ENCODE data around the gene VSNL1.

VSNL1 gene

DNA sequence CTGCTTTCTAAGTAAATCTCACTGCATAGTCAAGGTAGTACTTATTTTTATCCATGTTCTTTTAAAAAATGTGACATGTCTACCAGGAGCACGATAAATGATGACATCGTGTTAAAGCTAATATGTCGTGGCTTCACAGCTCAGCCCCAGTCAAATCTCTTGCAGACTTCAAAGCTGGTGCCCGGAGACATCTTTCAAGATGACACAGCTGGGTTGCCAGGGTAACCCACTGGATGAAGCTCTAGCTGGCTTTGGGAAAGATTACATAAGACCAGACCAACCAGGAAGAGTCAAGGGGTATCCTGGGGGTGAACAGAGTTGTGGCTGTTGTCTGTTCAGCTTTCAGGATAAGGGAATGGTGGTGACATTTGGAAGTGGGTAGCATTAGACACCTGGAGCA is 67.8 kb downstream of the VSNL1 start:
- H3K4me3 ChIP-seq (ENCODE audit: low read depth in 1 of 2, low read length in 2 of 2): no peak overlapping the region
- no peaks in the 10 kb centered on the region for H3K4me1 ChIP-seq (ENCODE audit: control insufficient read depth in 1 of 2, insufficient read depth in 2 of 2, low read length in 2 of 2)
- no peaks in the 10 kb centered on the region for H3K36me3 ChIP-seq (ENCODE audit: control insufficient read depth in 1 of 2, insufficient read depth in 2 of 2, low read length in 2 of 2)
- H3K9ac ChIP-seq (ENCODE audit: low read depth in 1 of 2, low read length in 2 of 2): no peak overlapping the region
- no peaks in the 10 kb centered on the region for H3K9me3 ChIP-seq (ENCODE audit: control insufficient read depth in 1 of 2, low read length in 2 of 2)
- no peak overlapping the region for H3K27ac ChIP-seq (ENCODE audit: low read depth, low read length)
- H3K27me3 ChIP-seq (ENCODE audit: control insufficient read depth in 1 of 2, insufficient read depth in 2 of 2, low read length in 2 of 2): no peaks in the 10 kb centered on the region

DNA sequence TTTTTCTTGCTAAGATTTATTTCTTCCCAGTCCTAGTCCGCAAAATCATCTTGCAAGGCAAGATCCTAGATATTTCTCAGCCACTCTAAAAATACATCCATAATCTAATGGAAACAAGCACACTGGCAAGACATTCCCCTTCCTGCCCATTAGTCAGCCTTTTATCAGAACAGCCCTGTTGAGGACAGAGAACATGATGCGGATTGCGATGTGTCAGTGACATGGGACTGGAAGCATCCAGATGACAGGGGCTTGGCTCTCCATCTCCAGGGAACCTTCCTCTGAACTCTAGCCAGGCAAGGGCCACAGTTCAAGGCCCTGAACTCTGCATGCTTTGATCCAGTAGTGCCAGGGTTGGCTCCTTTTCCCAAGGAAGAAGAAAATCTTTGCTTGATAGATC is 70.0 kb downstream of the VSNL1 start:
- no peaks in the 10 kb centered on the region for H3K9me3 ChIP-seq (ENCODE audit: control insufficient read depth in 1 of 2, low read length in 2 of 2)
- no peaks in the 10 kb centered on the region for H3K27me3 ChIP-seq (ENCODE audit: control insufficient read depth in 1 of 2, insufficient read depth in 2 of 2, low read length in 2 of 2)
- H3K27ac ChIP-seq (ENCODE audit: low read depth, low read length): no peak overlapping the region
- no peaks in the 10 kb centered on the region for H3K36me3 ChIP-seq (ENCODE audit: control insufficient read depth in 1 of 2, insufficient read depth in 2 of 2, low read length in 2 of 2)
- no peaks in the 10 kb centered on the region for H3K4me1 ChIP-seq (ENCODE audit: control insufficient read depth in 1 of 2, insufficient read depth in 2 of 2, low read length in 2 of 2)
- H3K9ac ChIP-seq (ENCODE audit: low read depth in 1 of 2, low read length in 2 of 2): no peak overlapping the region
- H3K4me3 ChIP-seq (ENCODE audit: low read depth in 1 of 2, low read length in 2 of 2): no peak overlapping the region

DNA sequence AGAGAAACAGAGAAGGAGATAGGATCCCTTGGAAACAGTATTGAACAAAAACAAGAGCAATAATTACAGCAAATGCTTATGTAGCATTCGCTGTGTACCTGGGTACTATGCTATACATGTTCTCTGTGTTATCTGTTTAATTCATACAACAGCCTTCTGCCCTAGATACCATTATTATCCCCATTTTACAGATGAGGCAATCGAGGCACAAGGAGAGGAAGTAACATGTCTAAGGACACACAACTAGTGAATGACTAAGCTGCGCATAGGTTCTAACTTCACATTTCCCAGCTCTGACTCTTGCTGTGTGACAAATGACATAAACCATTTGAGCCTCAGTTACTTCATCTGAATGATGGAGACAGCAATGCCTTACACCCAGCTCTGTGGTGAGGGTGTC is 70.5 kb downstream of the VSNL1 start:
- Histone ChIP-seq H3K4me1 (ENCODE audit: control insufficient read depth in 1 of 2, insufficient read depth in 2 of 2, low read length in 2 of 2) (no peaks in the 10 kb centered on the region), H3K9ac (ENCODE audit: low read depth in 1 of 2, low read length in 2 of 2) (no peak overlapping the region), H3K36me3 (ENCODE audit: control insufficient read depth in 1 of 2, insufficient read depth in 2 of 2, low read length in 2 of 2) (no peaks in the 10 kb centered on the region), H3K27me3 (ENCODE audit: control insufficient read depth in 1 of 2, insufficient read depth in 2 of 2, low read length in 2 of 2) (no peaks in the 10 kb centered on the region), H3K9me3 (ENCODE audit: control insufficient read depth in 1 of 2, low read length in 2 of 2) (no peaks in the 10 kb centered on the region), H3K27ac (ENCODE audit: low read depth, low read length) (no peak overlapping the region), H3K4me3 (ENCODE audit: low read depth in 1 of 2, low read length in 2 of 2) (no peak overlapping the region)

DNA sequence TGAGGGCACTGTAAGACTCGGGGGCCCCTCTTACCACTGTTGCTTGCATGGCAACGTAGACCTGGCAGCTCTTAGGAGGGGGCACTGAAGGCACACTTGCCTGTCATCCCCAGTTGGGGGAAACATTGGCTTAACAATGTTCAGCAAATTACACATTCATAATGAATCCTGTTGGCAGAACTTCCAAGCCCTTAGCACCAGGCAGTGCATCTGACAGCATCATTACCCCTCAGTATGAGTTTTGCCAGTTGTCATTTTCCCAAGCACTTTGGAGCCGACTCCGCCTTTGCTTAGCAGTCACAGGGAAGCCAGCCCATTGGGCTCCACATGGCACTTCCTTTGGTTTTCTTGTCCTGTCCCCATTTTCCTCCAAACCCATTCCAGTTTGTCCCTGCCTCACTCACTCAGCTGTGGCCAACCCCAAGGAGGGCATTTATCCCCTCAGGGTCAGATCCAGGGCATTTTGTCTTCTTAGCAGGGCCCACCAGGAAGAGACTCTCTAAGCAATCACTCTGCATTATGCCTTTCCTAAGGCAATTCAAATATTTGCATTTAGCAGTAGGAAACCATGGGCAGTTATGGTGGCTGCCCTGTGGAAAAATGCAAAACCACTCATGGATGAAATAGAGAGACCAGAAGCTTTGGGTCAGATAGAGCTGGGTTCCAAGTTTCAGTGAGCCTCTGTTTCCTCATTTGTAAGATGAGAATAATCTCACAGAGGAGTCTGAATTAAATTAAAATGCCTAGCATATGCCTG is 73.9 kb downstream of the VSNL1 start:
- Histone ChIP-seq H3K27ac (ENCODE audit: low read depth, low read length) (no peak overlapping the region), H3K9me3 (ENCODE audit: control insufficient read depth in 1 of 2, low read length in 2 of 2) (no peaks in the 10 kb centered on the region), H3K36me3 (ENCODE audit: control insufficient read depth in 1 of 2, insufficient read depth in 2 of 2, low read length in 2 of 2) (no peaks in the 10 kb centered on the region), H3K4me3 (ENCODE audit: low read depth in 1 of 2, low read length in 2 of 2) (no peak overlapping the region), H3K4me1 (ENCODE audit: control insufficient read depth in 1 of 2, insufficient read depth in 2 of 2, low read length in 2 of 2) (no peaks in the 10 kb centered on the region), H3K9ac (ENCODE audit: low read depth in 1 of 2, low read length in 2 of 2) (no peak overlapping the region), H3K27me3 (ENCODE audit: control insufficient read depth in 1 of 2, insufficient read depth in 2 of 2, low read length in 2 of 2) (no peaks in the 10 kb centered on the region)

DNA sequence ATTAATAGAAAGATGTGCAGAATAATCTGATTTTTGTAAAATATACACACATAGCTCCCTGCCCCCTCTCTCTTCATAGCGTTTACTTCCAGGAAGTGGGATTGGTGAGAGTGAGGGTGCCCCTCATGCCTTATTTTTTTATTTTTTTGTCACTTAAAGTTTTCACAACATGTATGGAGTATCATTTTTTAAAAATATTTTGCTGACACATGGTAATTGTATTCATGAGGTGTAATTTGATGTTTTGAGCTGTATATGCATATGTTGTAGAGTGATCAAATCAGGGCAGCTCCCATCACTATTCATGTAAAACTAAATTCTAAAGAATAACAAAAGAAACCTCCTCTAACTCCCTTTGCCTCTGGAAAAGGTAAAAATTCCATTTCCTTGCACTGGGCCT is 74.7 kb downstream of the VSNL1 start:
- H3K4me3 ChIP-seq (ENCODE audit: low read depth in 1 of 2, low read length in 2 of 2): no peak overlapping the region
- no peaks in the 10 kb centered on the region for H3K9me3 ChIP-seq (ENCODE audit: control insufficient read depth in 1 of 2, low read length in 2 of 2)
- no peak overlapping the region for H3K9ac ChIP-seq (ENCODE audit: low read depth in 1 of 2, low read length in 2 of 2)
- H3K36me3 ChIP-seq (ENCODE audit: control insufficient read depth in 1 of 2, insufficient read depth in 2 of 2, low read length in 2 of 2): no peaks in the 10 kb centered on the region
- H3K27ac ChIP-seq (ENCODE audit: low read depth, low read length): no peak overlapping the region
- H3K4me1 ChIP-seq (ENCODE audit: control insufficient read depth in 1 of 2, insufficient read depth in 2 of 2, low read length in 2 of 2): no peaks in the 10 kb centered on the region
- H3K27me3 ChIP-seq (ENCODE audit: control insufficient read depth in 1 of 2, insufficient read depth in 2 of 2, low read length in 2 of 2): no peaks in the 10 kb centered on the region

DNA sequence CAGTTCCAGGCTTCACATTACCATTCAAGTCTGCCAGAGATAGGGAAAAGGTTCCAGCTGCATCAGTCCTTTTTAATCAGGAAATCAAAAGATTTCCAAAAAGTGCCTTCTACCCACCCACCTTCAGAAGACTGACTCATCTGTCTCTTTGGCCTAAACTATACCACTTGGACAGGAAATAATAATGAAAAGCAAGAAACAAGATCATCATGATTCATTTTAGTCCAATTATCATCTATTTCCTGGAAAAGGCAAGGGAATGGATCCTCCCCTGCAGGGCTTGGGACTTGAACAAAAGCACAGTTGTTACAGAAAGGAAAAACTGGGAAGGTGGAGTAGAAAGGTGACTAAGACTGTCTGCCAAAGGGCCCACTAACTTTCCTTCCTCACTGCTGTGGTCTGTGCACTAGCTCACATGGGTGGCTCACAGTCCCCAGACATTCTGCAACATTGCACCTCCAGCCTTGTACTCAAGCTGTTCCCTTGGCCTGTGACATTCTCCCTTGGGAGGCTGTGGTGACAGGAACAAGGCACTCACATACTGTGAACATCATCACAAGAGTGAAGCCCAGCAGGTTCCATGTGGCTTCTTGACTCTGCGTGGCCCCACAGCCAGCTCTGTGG is 75.3 kb downstream of the VSNL1 start:
- Histone ChIP-seq H3K27ac (ENCODE audit: low read depth, low read length) (no peak overlapping the region), H3K4me1 (ENCODE audit: control insufficient read depth in 1 of 2, insufficient read depth in 2 of 2, low read length in 2 of 2) (no peaks in the 10 kb centered on the region), H3K9me3 (ENCODE audit: control insufficient read depth in 1 of 2, low read length in 2 of 2) (no peaks in the 10 kb centered on the region), H3K9ac (ENCODE audit: low read depth in 1 of 2, low read length in 2 of 2) (no peak overlapping the region), H3K4me3 (ENCODE audit: low read depth in 1 of 2, low read length in 2 of 2) (no peak overlapping the region), H3K36me3 (ENCODE audit: control insufficient read depth in 1 of 2, insufficient read depth in 2 of 2, low read length in 2 of 2) (no peaks in the 10 kb centered on the region), H3K27me3 (ENCODE audit: control insufficient read depth in 1 of 2, insufficient read depth in 2 of 2, low read length in 2 of 2) (peaks cover 0 to 3% of the 10 kb centered on the region in 2 donors)

DNA sequence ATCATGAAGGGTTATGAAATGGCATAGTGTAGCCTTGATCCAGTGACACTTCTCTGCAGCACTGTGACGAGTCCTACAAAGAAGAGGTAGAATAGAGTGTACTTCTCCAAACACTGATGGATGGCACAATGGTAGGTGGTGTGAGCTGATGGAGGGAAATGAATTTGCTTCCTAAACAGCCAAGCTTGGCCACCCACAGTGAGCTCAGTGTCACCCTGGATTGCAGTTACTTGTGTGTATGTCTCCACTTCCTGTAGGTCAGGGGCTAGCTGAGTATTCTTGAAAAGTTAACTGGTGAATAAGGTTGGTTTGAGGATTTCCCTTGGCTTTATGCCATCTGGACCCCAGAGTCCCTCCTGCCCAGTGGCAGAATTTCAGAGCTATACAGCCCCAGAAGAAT is 75.9 kb downstream of the VSNL1 start:
- Histone ChIP-seq H3K9me3 (ENCODE audit: control insufficient read depth in 1 of 2, low read length in 2 of 2) (no peaks in the 10 kb centered on the region), H3K27ac (ENCODE audit: low read depth, low read length) (no peak overlapping the region), H3K4me3 (ENCODE audit: low read depth in 1 of 2, low read length in 2 of 2) (no peak overlapping the region), H3K4me1 (ENCODE audit: control insufficient read depth in 1 of 2, insufficient read depth in 2 of 2, low read length in 2 of 2) (no peaks in the 10 kb centered on the region), H3K27me3 (ENCODE audit: control insufficient read depth in 1 of 2, insufficient read depth in 2 of 2, low read length in 2 of 2) (peaks cover 0 to 3% of the 10 kb centered on the region in 2 donors), H3K36me3 (ENCODE audit: control insufficient read depth in 1 of 2, insufficient read depth in 2 of 2, low read length in 2 of 2) (no peaks in the 10 kb centered on the region), H3K9ac (ENCODE audit: low read depth in 1 of 2, low read length in 2 of 2) (no peak overlapping the region)

DNA sequence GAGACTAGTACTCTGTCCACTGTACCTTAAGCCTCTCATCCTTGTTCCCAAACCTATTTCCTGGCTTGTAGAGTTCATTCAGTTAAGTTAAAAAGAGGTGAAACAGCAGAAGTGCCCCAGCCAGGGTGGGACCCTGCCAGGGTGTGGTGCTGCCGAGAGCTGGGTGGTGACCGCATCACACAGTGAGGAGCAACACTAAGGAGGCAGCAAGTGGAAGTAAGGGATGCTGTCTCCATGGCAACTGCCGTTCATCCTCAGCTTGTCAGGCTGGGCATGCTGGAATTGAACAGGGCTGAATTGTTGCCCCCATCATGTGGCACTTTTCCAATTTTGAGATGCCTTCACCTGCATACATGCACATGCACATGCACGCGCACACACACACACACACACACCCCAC is 77.0 kb downstream of the VSNL1 start:
- H3K9ac ChIP-seq (ENCODE audit: low read depth in 1 of 2, low read length in 2 of 2): no peak overlapping the region
- no peak overlapping the region for H3K4me3 ChIP-seq (ENCODE audit: low read depth in 1 of 2, low read length in 2 of 2)
- no peaks in the 10 kb centered on the region for H3K36me3 ChIP-seq (ENCODE audit: control insufficient read depth in 1 of 2, insufficient read depth in 2 of 2, low read length in 2 of 2)
- no peak overlapping the region for H3K27ac ChIP-seq (ENCODE audit: low read depth, low read length)
- H3K27me3 ChIP-seq (ENCODE audit: control insufficient read depth in 1 of 2, insufficient read depth in 2 of 2, low read length in 2 of 2): peaks cover 0 to 3% of the 10 kb centered on the region in 2 donors
- H3K9me3 ChIP-seq (ENCODE audit: control insufficient read depth in 1 of 2, low read length in 2 of 2): no peaks in the 10 kb centered on the region
- H3K4me1 ChIP-seq (ENCODE audit: control insufficient read depth in 1 of 2, insufficient read depth in 2 of 2, low read length in 2 of 2): no peaks in the 10 kb centered on the region

DNA sequence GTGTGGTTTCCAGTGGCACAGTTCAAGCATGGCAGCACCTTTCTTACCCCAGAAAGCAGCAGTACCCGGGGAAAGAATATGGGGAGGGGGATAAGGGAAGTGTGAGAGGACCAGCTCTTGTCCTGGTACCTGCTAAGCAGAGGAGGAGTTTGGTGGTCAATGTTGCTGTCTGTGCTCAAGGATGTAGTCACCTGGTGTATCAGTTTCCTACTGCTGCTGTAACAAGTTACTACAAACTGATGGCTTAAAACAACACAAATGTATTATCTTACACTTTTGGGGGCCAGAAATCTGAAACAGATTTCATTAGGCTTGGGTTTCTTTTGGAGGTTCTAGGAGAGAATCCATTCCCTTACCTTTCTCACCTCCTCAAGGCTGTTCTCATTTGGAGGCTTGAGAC is 77.5 kb downstream of the VSNL1 start:
- Histone ChIP-seq H3K4me1 (ENCODE audit: control insufficient read depth in 1 of 2, insufficient read depth in 2 of 2, low read length in 2 of 2) (no peaks in the 10 kb centered on the region), H3K27me3 (ENCODE audit: control insufficient read depth in 1 of 2, insufficient read depth in 2 of 2, low read length in 2 of 2) (peaks cover 0 to 3% of the 10 kb centered on the region in 2 donors), H3K36me3 (ENCODE audit: control insufficient read depth in 1 of 2, insufficient read depth in 2 of 2, low read length in 2 of 2) (no peaks in the 10 kb centered on the region), H3K9ac (ENCODE audit: low read depth in 1 of 2, low read length in 2 of 2) (no peak overlapping the region), H3K27ac (ENCODE audit: low read depth, low read length) (no peak overlapping the region), H3K9me3 (ENCODE audit: control insufficient read depth in 1 of 2, low read length in 2 of 2) (no peaks in the 10 kb centered on the region), H3K4me3 (ENCODE audit: low read depth in 1 of 2, low read length in 2 of 2) (no peak overlapping the region)

DNA sequence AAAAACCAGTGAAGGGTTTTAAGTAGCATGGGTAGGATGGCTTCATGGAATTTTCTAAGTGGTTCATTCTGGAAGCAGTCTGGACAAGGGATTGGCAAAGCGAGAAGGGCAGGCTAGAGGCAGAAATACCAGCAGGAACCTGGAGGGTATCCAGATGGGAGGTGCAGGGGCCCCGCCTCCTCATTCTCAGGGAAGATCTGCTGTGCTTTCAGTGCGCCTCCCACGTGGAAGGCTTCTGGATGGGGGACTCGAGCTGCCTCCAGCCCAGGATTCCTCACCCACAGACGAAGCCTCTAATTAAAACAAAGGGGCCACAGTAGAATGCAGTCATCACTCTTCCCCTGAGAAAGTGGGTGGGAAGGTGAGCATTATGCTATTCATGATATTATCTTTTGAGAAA is 79.8 kb downstream of the VSNL1 start:
- no peak overlapping the region for H3K9ac ChIP-seq (ENCODE audit: low read depth in 1 of 2, low read length in 2 of 2)
- H3K27ac ChIP-seq (ENCODE audit: low read depth, low read length): no peak overlapping the region
- no peak overlapping the region for H3K4me3 ChIP-seq (ENCODE audit: low read depth in 1 of 2, low read length in 2 of 2)
- no peaks in the 10 kb centered on the region for H3K4me1 ChIP-seq (ENCODE audit: control insufficient read depth in 1 of 2, insufficient read depth in 2 of 2, low read length in 2 of 2)
- H3K9me3 ChIP-seq (ENCODE audit: control insufficient read depth in 1 of 2, low read length in 2 of 2): no peaks in the 10 kb centered on the region
- peaks cover 0 to 3% of the 10 kb centered on the region in 2 donors for H3K27me3 ChIP-seq (ENCODE audit: control insufficient read depth in 1 of 2, insufficient read depth in 2 of 2, low read length in 2 of 2)
- no peaks in the 10 kb centered on the region for H3K36me3 ChIP-seq (ENCODE audit: control insufficient read depth in 1 of 2, insufficient read depth in 2 of 2, low read length in 2 of 2)
